ENCODE data around the gene CD79A.
"Not testable (repeated sequence)": the region's sequence is repeated elsewhere in the genome, so short reads cannot be mapped to it uniquely, and the experiment has no call there.

The CD79A gene

DNA sequence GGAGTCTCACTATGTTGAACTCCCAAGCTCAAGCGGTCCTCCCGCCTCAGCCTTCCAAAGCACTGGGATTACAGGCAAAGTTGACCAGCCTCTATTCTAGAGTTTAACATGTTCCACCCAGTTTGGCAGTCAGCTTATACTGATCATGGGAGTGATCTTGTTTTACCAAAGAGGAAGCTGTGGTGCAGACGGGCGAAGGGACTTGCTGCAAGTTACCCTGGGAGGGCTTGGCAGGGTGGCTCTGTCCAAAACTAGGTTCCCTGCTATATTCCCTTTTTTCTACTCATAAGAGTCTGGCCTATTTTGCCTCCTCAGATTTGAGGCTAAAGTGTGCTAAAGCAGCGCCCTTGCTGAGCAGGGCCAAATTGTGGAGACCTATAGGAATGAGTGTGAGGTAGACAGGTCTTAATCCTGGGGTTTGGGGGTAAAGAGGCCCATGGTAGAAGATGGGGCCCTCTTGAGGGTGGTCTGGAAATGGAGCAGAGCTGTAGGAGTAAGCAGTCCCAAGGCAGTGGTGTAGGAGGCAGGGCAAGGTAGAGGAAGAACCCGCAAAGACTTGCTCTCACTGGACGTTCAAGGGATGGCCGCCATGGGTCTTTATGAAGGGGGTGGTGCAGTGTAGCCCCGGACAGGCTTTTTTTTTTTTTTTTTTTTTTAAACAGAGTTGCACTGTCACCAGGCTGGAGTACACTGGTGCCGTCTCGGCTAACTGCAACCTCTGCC lies 13.7 kb upstream of the CD79A start:
- DNase-seq: no peak

DNA sequence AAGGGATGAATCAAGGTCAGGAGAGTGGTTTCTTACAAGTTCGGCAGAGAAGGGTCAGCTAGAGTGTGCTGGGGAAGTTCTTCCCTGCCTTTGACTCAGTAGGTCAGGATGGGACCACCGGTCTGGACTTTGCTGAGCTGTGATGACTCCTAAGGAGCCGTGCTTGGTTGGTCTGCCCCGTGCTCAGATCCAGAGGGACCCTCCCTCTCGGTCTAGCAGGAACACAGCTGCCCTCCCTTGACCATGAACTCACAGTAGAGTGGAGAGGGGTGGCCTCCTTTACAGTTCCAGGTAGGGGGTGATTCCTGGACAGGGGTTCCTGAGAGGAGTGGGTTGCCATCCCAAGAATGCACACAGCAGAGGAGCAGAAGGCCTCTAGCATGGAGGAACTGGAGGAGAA lies 12.7 kb upstream of the CD79A start:
- DNase-seq: no peak

GRCh38 chr19:41866284-41866683 lies 10.8 kb upstream of the CD79A start:
- DNase-seq: peak in 1 of 3 experiments; percentile 34

DNA sequence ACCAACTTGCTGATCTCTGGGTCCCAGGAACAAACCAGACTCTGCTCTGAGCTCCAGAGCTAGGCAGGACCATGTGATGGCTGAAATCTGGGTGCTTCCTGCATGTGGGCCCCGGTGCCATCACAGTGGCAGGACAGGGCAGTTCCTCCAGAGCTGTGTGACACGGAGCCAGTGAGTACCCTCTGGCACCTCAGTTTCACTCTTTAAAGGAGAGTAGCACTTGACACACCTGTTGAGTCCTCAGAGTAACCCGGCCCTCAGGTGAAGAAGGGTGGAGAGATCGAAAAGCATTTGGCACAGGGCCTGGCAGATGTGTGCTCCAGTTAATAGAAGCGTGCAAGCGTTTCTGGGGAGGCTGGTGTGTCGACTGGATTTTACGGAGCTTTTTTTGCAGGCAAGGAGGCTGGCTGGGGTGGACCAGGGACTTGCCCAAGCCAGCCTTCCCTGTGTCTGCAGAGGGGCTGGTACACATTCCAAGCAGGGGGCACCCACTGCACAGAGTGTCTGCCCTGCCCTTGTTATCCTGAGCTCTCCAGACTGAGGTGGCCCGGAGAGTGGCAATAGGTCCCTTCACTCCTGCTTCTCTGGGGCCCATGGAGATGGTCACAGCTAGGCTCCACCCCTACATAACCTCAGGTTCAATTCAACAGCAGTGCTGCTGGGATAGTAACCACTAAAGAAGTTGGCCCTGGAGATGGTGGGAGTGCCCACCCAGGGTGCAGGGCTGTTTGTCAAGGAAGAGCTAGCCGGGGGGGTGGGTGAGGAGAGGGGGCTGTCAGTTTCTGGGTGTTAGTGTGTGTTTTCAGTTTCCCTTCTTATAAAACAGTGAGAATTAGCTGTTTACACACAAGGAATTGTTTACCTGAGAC lies 8.7 kb upstream of the CD79A start:
- peak in 2 of 3 experiments; percentile 14 to 88 for DNase-seq

DNA sequence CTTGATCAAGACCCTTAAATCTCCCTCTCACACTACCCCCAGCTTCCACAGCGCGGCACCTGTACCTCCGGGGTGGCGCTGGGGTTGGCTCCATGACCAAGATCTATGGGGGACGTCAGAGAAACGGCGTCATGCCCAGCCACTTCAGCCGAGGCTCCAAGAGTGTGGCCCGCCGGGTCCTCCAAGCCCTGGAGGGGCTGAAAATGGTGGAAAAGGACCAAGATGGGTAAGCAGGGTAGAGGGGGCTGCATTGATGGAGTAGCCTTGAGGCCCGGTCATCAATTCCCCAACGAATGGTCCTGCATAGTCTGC lies 8.1 kb upstream of the CD79A start:
- DNase-seq: peak in 1 of 3 experiments; percentile 61

DNA sequence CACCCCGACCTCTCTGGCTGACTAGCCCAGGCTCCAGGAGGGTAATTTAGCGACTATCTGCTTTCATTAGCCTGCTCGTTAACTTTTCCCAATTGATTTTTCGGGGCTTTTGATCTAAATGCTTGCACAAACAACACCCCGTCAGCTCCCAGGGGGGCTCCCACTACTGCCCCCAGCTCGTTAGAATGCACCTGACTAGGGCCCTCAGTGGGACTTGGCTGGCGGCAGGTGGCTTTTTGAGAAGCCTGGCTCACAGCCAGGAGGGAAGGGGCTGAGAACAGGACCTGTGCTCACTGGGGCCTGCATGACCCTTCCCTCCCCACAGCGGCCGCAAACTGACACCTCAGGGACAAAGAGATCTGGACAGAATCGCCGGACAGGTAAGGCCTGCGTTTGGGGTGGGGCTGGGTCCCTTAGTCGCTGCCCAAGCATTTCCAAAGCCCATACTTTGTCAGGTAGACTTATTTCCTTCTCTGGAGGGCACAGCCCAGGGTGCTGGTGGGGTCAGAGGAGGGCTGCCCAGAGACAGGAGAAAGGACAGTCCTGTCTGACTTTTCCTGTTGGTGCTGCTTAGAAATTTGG lies 7.6 kb upstream of the CD79A start:
- peak; percentile 26 to 79 (median 49) for DNase-seq

DNA sequence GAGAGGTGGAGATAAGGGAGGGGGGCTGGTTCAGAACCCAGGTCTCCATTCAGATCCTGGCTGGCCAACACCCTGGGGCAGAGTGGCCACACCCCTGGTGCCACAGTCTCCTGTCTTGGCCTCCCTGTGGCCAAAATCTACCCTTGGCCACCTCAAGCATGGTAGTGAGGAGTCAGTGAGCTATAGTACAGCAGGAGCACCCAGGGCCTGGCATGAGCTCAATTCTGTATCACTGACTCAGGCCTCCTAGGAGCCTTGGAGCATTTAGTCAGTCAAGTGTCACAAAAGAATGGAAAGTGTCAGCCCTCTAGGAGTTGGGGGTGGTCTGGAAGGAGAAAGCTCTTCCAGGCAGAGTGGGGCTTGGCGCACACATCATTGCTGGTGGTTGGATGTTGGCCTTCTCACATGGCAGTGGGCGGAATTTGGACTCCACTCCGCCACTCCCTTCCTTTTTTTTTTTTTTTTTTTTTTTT lies 6.6 kb upstream of the CD79A start:
- no peak for DNase-seq

DNA sequence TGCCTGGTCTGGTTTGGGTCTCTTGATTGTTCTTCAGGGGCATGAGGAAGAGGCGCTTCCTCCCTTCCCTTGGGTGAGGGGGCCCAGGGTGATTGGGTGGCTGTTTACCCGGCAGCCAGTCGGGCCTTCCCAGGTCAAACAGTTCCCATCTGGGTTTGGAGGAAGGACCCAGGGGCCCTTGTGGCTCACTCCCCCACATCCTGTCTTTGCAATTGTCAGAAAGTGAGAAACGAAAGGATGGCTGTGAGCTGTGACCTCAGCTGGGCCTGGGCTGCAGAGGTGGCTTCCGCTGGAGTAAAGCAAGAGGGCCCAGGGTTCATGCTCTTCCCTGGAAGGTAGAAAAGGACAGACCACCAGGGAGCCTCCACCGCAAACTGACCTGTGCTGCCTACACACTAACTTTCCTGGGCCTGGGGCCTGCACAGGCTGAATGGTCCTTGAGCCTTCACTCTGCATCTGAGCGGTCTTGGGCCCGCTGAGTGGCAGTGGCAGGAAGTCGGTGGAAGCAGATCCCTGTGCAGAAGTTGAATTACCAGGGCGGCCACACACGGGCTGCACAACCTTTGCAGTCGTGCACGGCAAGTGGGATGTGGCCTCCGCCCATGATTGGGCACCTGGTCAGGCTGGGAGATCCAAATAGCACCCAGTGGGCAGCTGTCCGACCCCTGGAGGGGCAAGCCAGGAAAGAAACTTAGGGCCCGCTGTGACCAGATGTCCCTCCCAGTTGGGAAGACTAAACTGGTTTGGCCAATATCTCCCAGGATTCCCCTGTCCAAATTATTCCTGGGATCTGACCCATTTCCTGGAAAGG lies 5.3 kb upstream of the CD79A start:
- DNase-seq: no peak

DNA sequence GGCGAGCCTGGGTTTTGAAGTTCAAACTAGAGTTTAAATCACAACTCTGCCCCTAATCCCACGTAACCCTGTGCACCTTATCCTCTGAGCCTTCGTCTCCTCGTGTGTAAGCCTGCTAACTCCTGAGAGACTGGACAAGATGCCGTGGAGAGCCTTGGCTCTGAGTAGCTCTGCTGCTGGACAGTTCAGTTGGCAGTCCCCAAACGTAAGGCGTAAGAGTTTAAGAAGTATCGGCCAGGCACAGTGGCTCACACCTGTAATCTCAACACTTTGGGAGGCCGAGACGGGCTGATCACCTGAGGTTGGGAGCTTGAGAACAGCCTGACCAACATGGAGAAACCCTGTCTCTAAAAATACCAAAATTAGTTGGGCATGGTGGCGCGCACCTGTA lies 4.7 kb upstream of the CD79A start:
- no peak for DNase-seq

DNA sequence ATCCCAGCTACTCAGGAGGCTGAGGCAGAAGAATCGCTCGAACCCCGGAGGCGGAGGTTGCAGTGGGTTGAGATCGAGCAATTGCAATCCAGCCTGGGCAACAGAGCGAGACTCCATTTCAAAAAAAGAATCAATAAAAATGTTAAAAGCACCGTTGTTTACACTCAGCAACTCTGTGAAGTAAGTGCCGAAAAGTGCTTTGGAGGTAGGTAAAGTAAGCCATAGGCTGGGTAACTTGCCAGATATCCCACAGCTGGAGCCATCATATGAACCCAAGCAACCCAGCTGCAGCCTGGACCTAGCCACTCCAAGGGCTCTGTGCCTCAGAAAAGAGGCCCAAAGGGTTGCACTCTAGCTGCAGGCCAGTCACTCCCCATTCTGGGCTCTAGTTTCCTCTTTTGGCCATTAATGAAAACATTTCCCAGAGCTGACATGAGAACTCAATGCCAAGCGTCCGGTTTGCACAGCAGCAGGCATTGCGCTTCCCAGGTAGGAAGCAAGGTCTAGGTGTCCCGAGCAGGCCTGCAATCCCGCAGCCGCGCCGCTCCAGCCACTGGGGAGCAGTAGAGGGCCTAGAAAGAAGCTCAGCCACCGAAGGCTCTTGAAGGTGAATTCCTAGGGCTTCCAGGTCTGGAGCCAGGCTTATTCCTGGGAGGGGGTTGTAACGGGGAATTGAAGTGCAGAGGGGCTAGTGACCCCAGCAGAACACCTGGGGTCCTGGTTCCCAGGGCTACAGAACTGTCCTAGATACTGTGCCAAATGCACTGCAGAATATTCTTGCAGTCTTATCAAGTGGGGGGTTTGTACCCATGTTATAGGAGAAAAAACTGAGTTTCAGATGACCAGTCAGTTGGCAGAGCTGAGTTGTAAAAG lies 4.1 kb upstream of the CD79A start:
- DNase-seq: peak; percentile 43 to 83 (median 69)

- DNase-seq: not testable (repeated sequence)
Observed at GRCh38 chr19:41875973-41876372, 1.1 kb upstream of the CD79A start.

GRCh38 chr19:41877916-41878905 lies 1.1 kb downstream of the CD79A start:
- no peak for DNase-seq

DNA sequence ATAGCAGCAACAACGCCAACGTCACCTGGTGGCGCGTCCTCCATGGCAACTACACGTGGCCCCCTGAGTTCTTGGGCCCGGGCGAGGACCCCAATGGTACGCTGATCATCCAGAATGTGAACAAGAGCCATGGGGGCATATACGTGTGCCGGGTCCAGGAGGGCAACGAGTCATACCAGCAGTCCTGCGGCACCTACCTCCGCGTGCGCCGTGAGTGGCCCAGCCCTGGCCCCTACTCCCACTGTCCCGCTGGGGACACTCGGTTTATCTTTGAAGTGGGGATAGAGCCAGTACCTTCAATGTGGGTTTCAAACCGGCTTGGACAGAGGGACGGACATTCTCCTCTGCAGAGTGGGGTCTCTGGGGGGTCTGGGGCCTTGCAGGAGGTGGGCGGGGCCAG lies 2.0 kb downstream of the CD79A start:
- no peak for DNase-seq

- no peak for DNase-seq
Observed at GRCh38 chr19:41879670-41880328, 2.7 kb downstream of the CD79A start.

- DNase-seq: no peak
Observed at GRCh38 chr19:41880329-41880708, 3.2 kb downstream of the CD79A start.

DNA sequence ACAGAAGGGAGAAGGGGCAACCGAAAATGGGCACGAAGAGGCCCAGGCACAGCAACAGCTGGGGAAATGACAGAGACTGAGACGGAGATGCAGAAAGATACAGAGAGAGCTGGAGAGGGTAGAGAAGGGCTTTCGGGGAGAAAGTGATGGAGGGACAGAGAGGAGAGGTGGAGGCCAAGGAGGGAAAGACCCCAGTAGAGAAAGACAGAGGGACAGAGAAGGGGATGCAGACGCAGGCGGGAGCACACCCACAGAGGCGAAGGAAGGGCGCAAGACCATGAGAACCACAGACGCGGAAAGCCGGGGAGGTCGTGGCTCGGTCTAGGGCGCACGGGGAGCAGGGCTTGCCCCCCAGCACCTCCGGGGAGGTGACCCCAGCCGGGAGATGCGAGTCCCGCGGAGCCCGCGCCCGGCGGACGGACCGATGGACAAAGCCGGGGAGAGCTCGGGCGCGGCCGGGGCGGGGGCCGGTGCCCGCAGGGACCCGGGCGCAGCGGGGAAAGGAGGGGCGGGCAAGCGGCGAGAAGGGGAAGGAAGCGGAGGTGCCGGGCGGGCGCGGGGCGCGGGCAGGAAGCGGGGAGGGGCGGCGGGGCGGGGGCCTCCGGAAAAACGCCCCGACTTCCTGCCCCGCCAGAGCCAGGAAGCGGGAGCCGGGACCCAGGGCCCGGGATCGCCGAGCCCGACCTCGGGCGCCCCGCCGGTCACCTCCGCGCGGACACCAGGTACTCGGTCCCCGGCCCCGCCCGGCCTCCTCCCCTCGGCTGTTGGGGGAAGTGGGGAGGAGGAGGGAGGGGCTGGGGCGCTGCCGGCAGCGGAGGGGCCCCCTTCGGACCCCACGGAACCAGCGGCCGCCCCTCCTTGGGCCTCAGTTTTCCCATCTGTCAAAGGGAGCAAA lies 5.7 kb downstream of the CD79A start, which contains the start of gene ARHGEF1:
ARHGEF1 (plus strand) TSS at position 617 of the 895 bp plus-strand sequence. CDS start 4,899 bp downstream, outside the sequence.
- DNase-seq: peak in 2 of 3 experiments; percentile 50 to 58

DNA sequence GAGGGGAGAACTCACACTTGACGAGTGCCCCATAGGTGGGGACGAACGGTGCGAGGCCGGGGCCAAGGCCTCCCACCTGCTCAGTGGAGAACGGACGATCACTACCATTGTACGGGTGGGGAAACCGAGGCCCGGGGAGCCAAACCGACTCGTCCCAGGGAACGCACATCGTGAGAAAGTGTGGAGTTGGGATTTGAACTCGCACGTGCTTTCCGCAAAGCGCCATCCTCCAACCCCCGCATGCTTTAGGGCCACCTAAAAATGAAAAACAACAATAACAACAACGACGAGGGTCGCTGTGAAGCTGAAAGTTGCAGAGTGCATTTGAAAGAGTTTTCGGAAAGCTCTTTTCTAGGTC lies 6.4 kb downstream of the CD79A start:
- peak in 1 of 3 experiments; percentile 48 for DNase-seq

DNA sequence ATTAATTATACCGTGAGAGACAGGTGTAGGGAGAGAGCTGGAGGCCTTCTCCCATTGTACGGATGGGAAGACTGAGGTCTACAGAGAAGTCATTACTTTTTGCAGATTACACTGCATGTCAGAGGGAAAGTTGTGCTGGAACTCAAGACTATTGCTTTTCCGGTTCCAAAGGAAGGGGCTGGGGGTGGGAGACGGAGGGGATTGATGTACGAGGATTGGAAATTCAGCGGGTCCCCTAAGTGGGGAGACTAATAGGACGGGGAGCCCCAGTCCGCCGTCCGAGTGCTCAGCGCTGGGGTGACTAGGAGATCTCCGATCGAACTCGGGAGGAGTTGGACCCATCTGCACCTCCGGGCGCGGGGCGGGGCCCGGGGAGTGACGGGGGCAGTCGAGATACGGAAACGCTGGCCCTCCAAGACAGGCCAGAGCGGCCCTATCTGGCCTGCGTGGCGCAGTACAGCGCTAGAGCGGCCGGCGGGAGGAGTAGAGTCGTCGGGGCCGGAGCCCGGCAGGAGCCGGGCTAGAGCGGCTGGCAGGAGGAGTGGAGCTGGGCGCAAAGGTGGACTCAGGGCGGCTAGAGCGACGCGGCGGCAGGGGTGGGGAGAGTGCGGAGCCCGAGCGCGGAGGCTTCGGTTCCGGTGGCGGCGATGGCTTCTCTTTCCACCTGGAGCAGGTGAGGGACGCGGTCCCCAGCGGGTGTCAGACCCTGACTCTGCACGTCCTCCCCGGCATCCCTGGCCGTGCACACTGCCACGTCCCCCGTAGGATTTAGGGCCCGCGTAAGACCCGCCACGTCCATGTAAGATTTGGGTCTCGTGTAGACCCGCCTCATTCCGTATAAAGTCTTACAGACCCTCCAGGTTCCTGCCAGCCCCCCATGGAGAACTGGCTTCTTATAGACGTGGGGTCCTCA lies 7.0 kb downstream of the CD79A start:
- DNase-seq: peak; percentile 92 to 99 (median 94)

Data from NCI-H1417 (cell line).